GM23338 (cell line): Measurements from ENCODE around the gene FOXP1.

ENCODE experiments used
- CTCF ChIP-seq, 2 experiments: fragments of 200-600 bp in 1 of 2; sonication (generic) in 1 of 2; conservative IDR thresholded peaks; 2 replicates each; pipeline versions ENCODE4 v1.5.1 to v1.6.1; 2016 to 2017; ENCODE audit warnings: antibody characterized with exemption in 2 of 2, low read depth in 2 of 2, mild to moderate bottlenecking in 2 of 2, moderate library complexity in 1 of 2
- EZH2 ChIP-seq: fragments of 200-600 bp; sonication (generic); IDR thresholded peaks from one replicate; pipeline ENCODE4 v1.8.0; 2017; ENCODE audit warnings: antibody characterized with exemption, mild to moderate bottlenecking, low read depth; ENCODE audit not compliant: unreplicated experiment
- EZH2phosphoT487 ChIP-seq: fragments of 200-600 bp; sonication (generic); IDR thresholded peaks from one replicate; pipeline ENCODE4 v1.8.1; 2018; ENCODE audit warnings: antibody characterized with exemption; ENCODE audit not compliant: unreplicated experiment
- POLR2AphosphoS5 ChIP-seq: IDR thresholded peaks from 2 replicates; pipeline ENCODE4 v1.6.1; 2016; ENCODE audit warnings: antibody characterized with exemption, low read depth
- ZNF462 ChIP-seq: fragments of 250-450 bp; sonication (Bioruptor Pico); IDR thresholded peaks from 2 replicates; pipeline ENCODE4 v1.5.0; 2020; ENCODE audit warnings: mild to moderate bottlenecking, moderate library complexity

GRCh38 chr3:71575433-71575832 lies 8.1 kb downstream of the FOXP1 start:
- TF ChIP-seq CTCF (conservative IDR thresholded peaks at IDR 0.05; ENCODE audit: low read depth in 2 of 2): no peak
- TF ChIP-seq ZNF462 (CRISPR knock-in tag): no peak
- TF ChIP-seq EZH2: no peak
- TF ChIP-seq EZH2phosphoT487: no peak
- no peak for TF ChIP-seq POLR2AphosphoS5
